HCT116 (cell line): ENCODE data around the gene DGCR8. TPM values are rescaled to one million over a fixed set of nuclear protein-coding genes. Genes with fewer than 3 reads are reported as not detected.

Source experiments
- ATAC-seq: fragments of 200-7000 bp; cut with Tn5 transposase; 2 replicates; pipeline ENCODE4 v1.9.1; 2020; ENCODE audit warnings: mild to moderate bottlenecking, moderate library complexity
- BruUV-seq: library from RNA; stranded (reverse); fragments of 400-500 nt; replicated peaks from 2 replicates; lab custom pipeline; 2021; lab: Mats Ljungman, UMichigan
- CTCF ChIA-PET: fragments of 300-600 bp; sonication (Branson Sonifier 250); formaldehyde crosslinking; loops from one replicate; lab custom pipeline; 2021; ENCODE audit warnings: antibody characterized with exemption; lab: Charles Lee
- POLR2A ChIA-PET: fragments of 300-600, 350-600 bp; sonication (Branson Sonifier 250); formaldehyde crosslinking; loops from one replicate; lab custom pipeline; 2021; ENCODE audit warnings: antibody characterized with exemption; lab: Charles Lee
- RAD21 ChIA-PET, 2 experiments: fragments of 300-600 bp; sonication (Branson Sonifier 250); formaldehyde crosslinking; loops; one replicate each; lab custom pipeline; 2023; ENCODE audit warnings: low total read pairs in 2 of 2; ENCODE audit not compliant: uncharacterized antibody in 2 of 2, unreplicated experiment in 2 of 2, low non-redundant PET in 1 of 2; lab: Charles Lee
- DNase-seq: peaks from one replicate; pipeline ENCODE4 v3.0.0-alpha.2; 2010; ENCODE audit warnings: low read depth, low spot score
- H2AFZ ChIP-seq: fragments of 200-600 bp; shearing (Covaris generic), sonication (generic); 2 replicates; pipeline ENCODE4 v1.6.1; 2017; ENCODE audit warnings: low read depth, mixed run types, mixed read lengths, antibody characterized with exemption, low read length; ENCODE audit not compliant: poor library complexity, severe bottlenecking
- H3K27ac ChIP-seq: 2 replicates; pipeline ENCODE4 v1.5.1; 2012; ENCODE audit warnings: low read depth, low read length
- H3K27me3 ChIP-seq: fragments of 200-600 bp; sonication (generic); 2 replicates; pipeline ENCODE4 v1.6.1; 2016; ENCODE audit warnings: mixed run types, low read length, mixed read lengths; ENCODE audit not compliant: insufficient read depth
- H3K36me3 ChIP-seq, 2 experiments: fragments of 200-500 bp in 1 of 2; fragments of 200-600 bp in 1 of 2; sonication (Bioruptor generic) in 1 of 2; sonication (generic) in 1 of 2; 2 replicates each; pipeline versions ENCODE4 v1.5.1 to v1.6.1; 2014 to 2016; ENCODE audit warnings: low read length in 2 of 2, inconsistent platforms in 1 of 2, mixed read lengths in 1 of 2, mixed run types in 1 of 2; ENCODE audit not compliant: insufficient read depth in 2 of 2, control insufficient read depth in 1 of 2
- H3K4me1 ChIP-seq, 2 experiments: fragments of 200-600 bp in 1 of 2; sonication (generic) in 1 of 2; 2 replicates each; pipeline versions ENCODE4 v1.5.1 to v1.6.1; 2012 to 2017; ENCODE audit warnings: low read length in 2 of 2, inconsistent platforms in 1 of 2, mild to moderate bottlenecking in 1 of 2, mixed read lengths in 1 of 2, mixed run types in 1 of 2, moderate library complexity in 1 of 2; ENCODE audit not compliant: insufficient read depth in 2 of 2, control insufficient read depth in 1 of 2
- H3K4me2 ChIP-seq: fragments of 200-600 bp; sonication (generic); 2 replicates; pipeline ENCODE4 v1.6.1; 2017; ENCODE audit warnings: mixed run types, low read length, mixed read lengths
- H3K4me3 ChIP-seq, 2 experiments: fragments of 200-600 bp in 1 of 2; sonication (generic) in 1 of 2; replicated peaks in 1 of 2; 2 replicates each; pipeline ENCODE4 v1.5.1; 2011 to 2016; ENCODE audit warnings: low read length in 2 of 2, control low read depth in 1 of 2, low read depth in 1 of 2, mild to moderate bottlenecking in 1 of 2, mixed read lengths in 1 of 2, mixed run types in 1 of 2
- H3K79me2 ChIP-seq: fragments of 200-600 bp; sonication (generic); 2 replicates; pipeline ENCODE4 v1.6.1; 2017; ENCODE audit warnings: mild to moderate bottlenecking, mixed run types, low read length, moderate library complexity, mixed read lengths; ENCODE audit not compliant: insufficient read depth
- H3K9ac ChIP-seq: fragments of 200-600 bp; sonication (generic); 2 replicates; pipeline ENCODE4 v1.6.1; 2016; ENCODE audit warnings: low read length, mixed read lengths
- H3K9me2 ChIP-seq: fragments of 200-600 bp; sonication (generic), shearing (Covaris generic); 2 replicates; pipeline ENCODE4 v1.6.1; 2017; ENCODE audit warnings: mixed run types, mild to moderate bottlenecking, moderate library complexity; ENCODE audit not compliant: insufficient read depth
- H3K9me3 ChIP-seq, 2 experiments: fragments of 200-500 bp in 1 of 2; fragments of 200-600 bp in 1 of 2; sonication (Bioruptor generic) in 1 of 2; sonication (generic) in 1 of 2; 2 replicates each; pipeline ENCODE4 v1.6.1; 2014 to 2017; ENCODE audit warnings: low read length in 2 of 2, mixed read lengths in 2 of 2, inconsistent platforms in 1 of 2, low read depth in 1 of 2, mild to moderate bottlenecking in 1 of 2, mixed run types in 1 of 2, moderate library complexity in 1 of 2; ENCODE audit not compliant: control insufficient read depth in 1 of 2, insufficient read depth in 1 of 2
- H4K20me1 ChIP-seq: fragments of 200-600 bp; sonication (generic), shearing (Covaris generic); 2 replicates; pipeline ENCODE4 v1.6.1; 2017; ENCODE audit warnings: mixed run types, mild to moderate bottlenecking, moderate library complexity; ENCODE audit not compliant: insufficient read depth
- CBX3 ChIP-seq: IDR thresholded peaks from 2 replicates; pipeline ENCODE4 v1.6.1; 2012; ENCODE audit warnings: low read depth
- CEBPB ChIP-seq: IDR thresholded peaks from 2 replicates; pipeline ENCODE4 v1.6.1; 2012; ENCODE audit warnings: low read depth
- EZH2phosphoT487 ChIP-seq: fragments of 200-600 bp; IDR thresholded peaks from 2 replicates; pipeline ENCODE4 v1.6.1; 2018; ENCODE audit warnings: antibody characterized with exemption, borderline replicate concordance
- FOSL1 ChIP-seq: IDR thresholded peaks from 2 replicates; pipeline ENCODE4 v1.6.1; 2012; ENCODE audit warnings: low read depth
- POLR2A ChIP-seq: IDR thresholded peaks from 2 replicates; pipeline ENCODE4 v1.7.0; 2011; ENCODE audit warnings: borderline replicate concordance; ENCODE audit not compliant: insufficient read depth, insufficient read length; ENCODE audit errors: extremely low read depth
- POLR2AphosphoS5 ChIP-seq: IDR thresholded peaks from 2 replicates; pipeline ENCODE4 v1.6.1; 2011; ENCODE audit warnings: mild to moderate bottlenecking, low read depth, low read length, moderate library complexity
- RAD21 ChIP-seq: IDR thresholded peaks from 2 replicates; pipeline ENCODE4 v1.6.1; 2012; ENCODE audit warnings: low read depth, mild to moderate bottlenecking
- SP1 ChIP-seq: IDR thresholded peaks from 2 replicates; pipeline ENCODE4 v1.6.1; 2012; ENCODE audit warnings: low read depth
- SRF ChIP-seq: IDR thresholded peaks from 2 replicates; pipeline ENCODE4 v1.6.1; 2012; ENCODE audit warnings: low read depth
- TCF7L2 ChIP-seq: IDR thresholded peaks from 2 replicates; pipeline ENCODE4 v1.7.0; 2011; ENCODE audit warnings: borderline replicate concordance, inconsistent platforms; ENCODE audit not compliant: insufficient read depth, insufficient read length; ENCODE audit errors: extremely low read depth
- ZNF274 ChIP-seq: fragments of 200-500 bp; sonication (Bioruptor generic); IDR thresholded peaks from 2 replicates; pipeline ENCODE4 v1.6.1; 2014; ENCODE audit warnings: mild to moderate bottlenecking, low read depth, low read length, inconsistent platforms
- intact Hi-C: fragments of 100-400 bp; cut with micrococcal nuclease; formaldehyde crosslinking; loops from 2 replicates; pipeline ENCODE4 v1.10.0; 2022
- total RNA-seq: library from RNA; stranded (reverse); gene quantifications from one replicate; pipeline ENCODE4 v1.2.1, GENCODE V29; 2021; ENCODE audit not compliant: unreplicated experiment
- TF ChIP-seq, protein P1 (sequence below): IDR thresholded peaks from 2 replicates; pipeline ENCODE4 v1.6.1; 2012
- TF ChIP-seq, protein P2 (sequence below), 3 experiments: fragments of 200-600 bp in 1 of 3; sonication (generic) in 1 of 3; IDR thresholded peaks in 2 of 3; conservative IDR thresholded peaks in 1 of 3; 2 replicates each; pipeline ENCODE4 v1.5.1; 2012 to 2017; ENCODE audit warnings: low read depth in 2 of 3, low read length in 2 of 3, antibody characterized with exemption in 1 of 3, borderline replicate concordance in 1 of 3, control low read depth in 1 of 3, mild to moderate bottlenecking in 1 of 3, mixed read lengths in 1 of 3, mixed run types in 1 of 3, moderate library complexity in 1 of 3; ENCODE audit not compliant: insufficient read depth in 1 of 3
- TF ChIP-seq, protein P3 (sequence below): IDR thresholded peaks from 2 replicates; pipeline ENCODE4 v1.6.1; 2012; ENCODE audit warnings: low read depth
- TF ChIP-seq, protein P4 (sequence below): IDR thresholded peaks from 2 replicates; pipeline ENCODE4 v1.6.1; 2012

Gene DGCR8
- total RNA-seq, 1 experiment from 2014 or later = 43.8 TPM

DNA sequence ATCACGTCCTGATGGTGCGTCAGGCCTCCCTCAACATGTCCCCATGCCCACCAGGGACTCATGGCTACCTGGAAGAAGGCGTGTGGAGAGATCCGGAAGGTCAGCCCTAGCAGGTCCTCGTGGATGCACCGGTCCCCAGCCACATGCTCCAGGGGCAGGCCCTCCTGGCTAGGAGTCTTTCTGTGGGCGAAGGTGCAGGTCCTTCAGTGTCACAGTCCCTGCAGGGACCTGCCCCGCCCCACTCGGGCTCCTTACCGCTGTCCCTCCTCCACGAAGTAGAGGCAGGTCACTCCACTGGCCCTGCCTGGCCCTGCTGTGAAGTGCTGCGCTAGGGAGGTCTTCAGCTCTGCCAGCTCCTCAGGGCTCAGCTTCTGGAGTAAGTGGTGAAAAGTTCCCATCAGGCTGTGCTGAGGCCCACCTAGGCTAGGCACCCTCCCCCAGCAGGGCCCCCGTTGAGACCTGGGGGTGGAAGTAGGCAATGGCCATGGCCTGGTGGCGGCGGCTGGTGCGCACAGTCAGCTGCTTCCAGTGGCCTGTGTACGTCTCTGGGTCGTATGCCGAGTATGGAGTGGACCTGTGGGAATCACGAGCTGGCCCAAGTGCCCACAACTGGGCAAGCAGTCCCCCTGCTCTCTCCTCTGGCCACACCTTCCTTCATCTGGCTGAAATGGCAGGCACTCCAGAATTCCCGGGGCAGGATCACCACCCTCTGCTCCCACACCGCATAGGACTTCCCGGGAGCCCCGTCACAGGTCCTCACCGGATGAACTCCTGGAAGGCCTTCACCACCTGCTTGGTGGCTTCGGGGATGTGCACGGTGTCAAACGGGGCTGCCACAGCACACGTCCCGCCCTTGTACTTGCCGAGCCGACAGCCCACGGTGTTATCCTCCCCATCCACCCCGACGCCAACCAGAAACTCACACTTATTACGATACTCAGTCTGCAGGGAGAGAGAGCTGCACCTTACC lies 34.8 kb downstream of the DGCR8 start:
- Histone ChIP-seq H3K4me2 (peak overlapping the region; percentile 91), H3K4me1 (peaks cover 12 to 28% of the 10 kb centered on the region in 2 experiments), H3K9me3 (no peaks in the 10 kb centered on the region), H3K79me2 (peaks cover 54% of the 10 kb centered on the region), H4K20me1 (no peaks in the 10 kb centered on the region), H3K27me3 (no peaks in the 10 kb centered on the region), H3K9me2 (no peaks in the 10 kb centered on the region), H2AFZ (no peak overlapping the region), H3K36me3 (peaks cover 10 to 41% of the 10 kb centered on the region in 2 experiments), H3K9ac (peak overlapping the region; percentile 99), H3K27ac (no peak overlapping the region; the same call in 1 of the 2 replicates), H3K4me3 (no peak overlapping the region)
- ATAC-seq = no peak
- ChIA-PET RAD21 (no interaction called here), CTCF (no interaction called here), POLR2A (no interaction called here)
- TF ChIP-seq, protein P1, sequence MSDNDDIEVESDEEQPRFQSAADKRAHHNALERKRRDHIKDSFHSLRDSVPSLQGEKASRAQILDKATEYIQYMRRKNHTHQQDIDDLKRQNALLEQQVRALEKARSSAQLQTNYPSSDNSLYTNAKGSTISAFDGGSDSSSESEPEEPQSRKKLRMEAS = no peak
- no peak for TF ChIP-seq SP1
- TF ChIP-seq, protein P2, sequence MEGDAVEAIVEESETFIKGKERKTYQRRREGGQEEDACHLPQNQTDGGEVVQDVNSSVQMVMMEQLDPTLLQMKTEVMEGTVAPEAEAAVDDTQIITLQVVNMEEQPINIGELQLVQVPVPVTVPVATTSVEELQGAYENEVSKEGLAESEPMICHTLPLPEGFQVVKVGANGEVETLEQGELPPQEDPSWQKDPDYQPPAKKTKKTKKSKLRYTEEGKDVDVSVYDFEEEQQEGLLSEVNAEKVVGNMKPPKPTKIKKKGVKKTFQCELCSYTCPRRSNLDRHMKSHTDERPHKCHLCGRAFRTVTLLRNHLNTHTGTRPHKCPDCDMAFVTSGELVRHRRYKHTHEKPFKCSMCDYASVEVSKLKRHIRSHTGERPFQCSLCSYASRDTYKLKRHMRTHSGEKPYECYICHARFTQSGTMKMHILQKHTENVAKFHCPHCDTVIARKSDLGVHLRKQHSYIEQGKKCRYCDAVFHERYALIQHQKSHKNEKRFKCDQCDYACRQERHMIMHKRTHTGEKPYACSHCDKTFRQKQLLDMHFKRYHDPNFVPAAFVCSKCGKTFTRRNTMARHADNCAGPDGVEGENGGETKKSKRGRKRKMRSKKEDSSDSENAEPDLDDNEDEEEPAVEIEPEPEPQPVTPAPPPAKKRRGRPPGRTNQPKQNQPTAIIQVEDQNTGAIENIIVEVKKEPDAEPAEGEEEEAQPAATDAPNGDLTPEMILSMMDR (IDR thresholded peaks at IDR 0.05 in 2 of 3, conservative IDR thresholded peaks at IDR 0.05 in 1 of 3; ENCODE audit: borderline replicate concordance in 1 of 3, insufficient read depth in 1 of 3, low read depth in 2 of 3, low read length in 2 of 3) = no peak
- TF ChIP-seq EZH2phosphoT487 = no peak
- TF ChIP-seq ZNF274 = no peak
- no peak for TF ChIP-seq POLR2AphosphoS5
- TF ChIP-seq RAD21 = no peak
- no peak for TF ChIP-seq CEBPB
- no peak for TF ChIP-seq FOSL1
- no peak for TF ChIP-seq TCF7L2
- no peak for TF ChIP-seq SRF
- TF ChIP-seq CBX3 = no peak
- TF ChIP-seq, protein P3, sequence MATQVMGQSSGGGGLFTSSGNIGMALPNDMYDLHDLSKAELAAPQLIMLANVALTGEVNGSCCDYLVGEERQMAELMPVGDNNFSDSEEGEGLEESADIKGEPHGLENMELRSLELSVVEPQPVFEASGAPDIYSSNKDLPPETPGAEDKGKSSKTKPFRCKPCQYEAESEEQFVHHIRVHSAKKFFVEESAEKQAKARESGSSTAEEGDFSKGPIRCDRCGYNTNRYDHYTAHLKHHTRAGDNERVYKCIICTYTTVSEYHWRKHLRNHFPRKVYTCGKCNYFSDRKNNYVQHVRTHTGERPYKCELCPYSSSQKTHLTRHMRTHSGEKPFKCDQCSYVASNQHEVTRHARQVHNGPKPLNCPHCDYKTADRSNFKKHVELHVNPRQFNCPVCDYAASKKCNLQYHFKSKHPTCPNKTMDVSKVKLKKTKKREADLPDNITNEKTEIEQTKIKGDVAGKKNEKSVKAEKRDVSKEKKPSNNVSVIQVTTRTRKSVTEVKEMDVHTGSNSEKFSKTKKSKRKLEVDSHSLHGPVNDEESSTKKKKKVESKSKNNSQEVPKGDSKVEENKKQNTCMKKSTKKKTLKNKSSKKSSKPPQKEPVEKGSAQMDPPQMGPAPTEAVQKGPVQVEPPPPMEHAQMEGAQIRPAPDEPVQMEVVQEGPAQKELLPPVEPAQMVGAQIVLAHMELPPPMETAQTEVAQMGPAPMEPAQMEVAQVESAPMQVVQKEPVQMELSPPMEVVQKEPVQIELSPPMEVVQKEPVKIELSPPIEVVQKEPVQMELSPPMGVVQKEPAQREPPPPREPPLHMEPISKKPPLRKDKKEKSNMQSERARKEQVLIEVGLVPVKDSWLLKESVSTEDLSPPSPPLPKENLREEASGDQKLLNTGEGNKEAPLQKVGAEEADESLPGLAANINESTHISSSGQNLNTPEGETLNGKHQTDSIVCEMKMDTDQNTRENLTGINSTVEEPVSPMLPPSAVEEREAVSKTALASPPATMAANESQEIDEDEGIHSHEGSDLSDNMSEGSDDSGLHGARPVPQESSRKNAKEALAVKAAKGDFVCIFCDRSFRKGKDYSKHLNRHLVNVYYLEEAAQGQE = no peak
- TF ChIP-seq, protein P4, sequence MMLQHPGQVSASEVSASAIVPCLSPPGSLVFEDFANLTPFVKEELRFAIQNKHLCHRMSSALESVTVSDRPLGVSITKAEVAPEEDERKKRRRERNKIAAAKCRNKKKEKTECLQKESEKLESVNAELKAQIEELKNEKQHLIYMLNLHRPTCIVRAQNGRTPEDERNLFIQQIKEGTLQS = no peak
- no peak for TF ChIP-seq POLR2A
- no peak for DNase-seq
- intact Hi-C loops = loop anchor here (10.0 kb wide), 1 partner anchor 150 kb away; no protein-coding TSS in a partner anchor
- no TSS peak for BruUV-seq
